IPS-20b (cell line): ENCODE measurements around the gene NPC1L1.

ENCODE experiments used
- H3K27ac ChIP-seq: one replicate; pipeline ENCODE4 v1.5.1; 2013; ENCODE audit warnings: low read length
- H3K27me3 ChIP-seq: 2 replicates; pipeline ENCODE4 v1.6.1; 2013; ENCODE audit warnings: mild to moderate bottlenecking, low read length, inconsistent platforms; ENCODE audit not compliant: insufficient read depth
- H3K36me3 ChIP-seq: 2 replicates; pipeline ENCODE4 v1.6.1; 2013; ENCODE audit warnings: low read depth, mild to moderate bottlenecking, inconsistent platforms, low read length, moderate library complexity; ENCODE audit not compliant: insufficient read depth
- H3K4me1 ChIP-seq: 2 replicates; pipeline ENCODE4 v1.6.1; 2013; ENCODE audit warnings: mild to moderate bottlenecking, control low read depth, inconsistent platforms, low read length, moderate library complexity; ENCODE audit not compliant: insufficient read depth
- H3K4me3 ChIP-seq: 2 replicates; pipeline ENCODE4 v1.5.1; 2013; ENCODE audit warnings: mild to moderate bottlenecking, low read length, inconsistent platforms
- H3K9ac ChIP-seq: 2 replicates; pipeline ENCODE4 v1.6.1; 2013; ENCODE audit warnings: low read depth, mild to moderate bottlenecking, inconsistent platforms, low read length, moderate library complexity
- H3K9me3 ChIP-seq: 2 replicates; pipeline ENCODE4 v1.6.1; 2013; ENCODE audit warnings: mild to moderate bottlenecking, low read depth, low read length, inconsistent platforms; ENCODE audit not compliant: insufficient read depth

The NPC1L1 gene

DNA sequence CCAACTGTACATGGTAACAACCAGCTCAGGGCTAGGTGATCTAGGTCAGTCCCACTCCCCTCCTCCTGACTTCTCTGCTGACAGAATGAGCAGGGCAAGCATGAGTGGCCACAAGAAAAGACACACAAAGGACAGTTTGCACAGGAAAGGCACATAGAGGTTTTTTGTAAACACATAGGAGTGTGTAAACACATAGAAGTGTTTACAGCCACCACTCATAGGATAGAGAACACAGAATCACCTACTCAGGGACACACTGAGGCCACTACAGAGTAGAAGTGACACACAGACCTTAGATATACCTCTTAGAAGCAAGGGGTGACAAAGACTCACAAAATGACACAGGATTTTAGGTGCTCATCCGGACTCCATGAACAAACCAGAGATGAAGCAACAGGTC is 69.7 kb downstream of the NPC1L1 start:
- Histone ChIP-seq H3K4me1 (no peaks in the 10 kb centered on the region), H3K27ac (no peak overlapping the region), H3K9me3 (no peaks in the 10 kb centered on the region), H3K27me3 (no peaks in the 10 kb centered on the region), H3K36me3 (peaks cover 69% of the 10 kb centered on the region), H3K9ac (no peak overlapping the region), H3K4me3 (no peak overlapping the region)

DNA sequence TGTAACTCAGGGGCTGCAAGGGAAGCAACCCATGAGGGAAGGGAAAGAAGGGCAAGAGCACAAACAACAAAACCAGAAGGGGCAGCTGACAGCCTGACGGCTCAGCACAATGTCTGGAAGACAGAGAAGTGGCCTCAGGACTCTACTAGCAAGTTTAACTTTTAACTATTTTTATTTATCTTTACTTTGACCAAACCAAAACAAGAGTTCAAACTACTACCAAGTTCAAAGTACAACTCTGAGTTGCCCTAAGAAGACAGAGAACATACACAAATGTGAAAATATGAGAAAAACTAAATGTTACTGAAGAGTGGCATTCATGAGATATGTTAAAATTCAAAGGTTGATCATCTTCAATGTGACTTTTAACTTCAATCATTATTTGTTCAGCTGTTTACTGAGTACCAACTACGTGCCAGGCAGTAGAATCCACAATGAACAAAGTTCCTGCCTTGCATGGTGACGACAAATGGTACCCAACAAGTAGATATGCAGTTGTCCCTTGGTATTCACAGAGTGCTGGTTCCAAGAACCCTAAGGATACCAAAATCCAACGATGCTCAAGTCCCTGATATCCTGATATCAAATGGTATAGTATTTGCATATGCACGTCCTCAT is 70.4 kb downstream of the NPC1L1 start:
- Histone ChIP-seq H3K9ac (no peak overlapping the region), H3K27ac (no peak overlapping the region), H3K4me1 (no peaks in the 10 kb centered on the region), H3K4me3 (no peak overlapping the region), H3K27me3 (no peaks in the 10 kb centered on the region), H3K36me3 (peaks cover 68% of the 10 kb centered on the region), H3K9me3 (no peaks in the 10 kb centered on the region)

GRCh38 chr7:44470135-44470479 is 71.0 kb downstream of the NPC1L1 start:
- H3K27me3 ChIP-seq, result no peaks in the 10 kb centered on the region
- H3K9ac ChIP-seq, result no peak overlapping the region
- H3K27ac ChIP-seq, result no peak overlapping the region
- no peak overlapping the region for H3K4me3 ChIP-seq
- no peaks in the 10 kb centered on the region for H3K4me1 ChIP-seq
- peaks cover 70% of the 10 kb centered on the region for H3K36me3 ChIP-seq
- H3K9me3 ChIP-seq, result no peaks in the 10 kb centered on the region

GRCh38 chr7:44469461-44470134 is 71.5 kb downstream of the NPC1L1 start:
- peaks cover 68% of the 10 kb centered on the region for H3K36me3 ChIP-seq
- H3K9ac ChIP-seq, result no peak overlapping the region
- H3K27ac ChIP-seq, result no peak overlapping the region
- no peaks in the 10 kb centered on the region for H3K4me1 ChIP-seq
- no peak overlapping the region for H3K4me3 ChIP-seq
- H3K27me3 ChIP-seq, result no peaks in the 10 kb centered on the region
- no peaks in the 10 kb centered on the region for H3K9me3 ChIP-seq

DNA sequence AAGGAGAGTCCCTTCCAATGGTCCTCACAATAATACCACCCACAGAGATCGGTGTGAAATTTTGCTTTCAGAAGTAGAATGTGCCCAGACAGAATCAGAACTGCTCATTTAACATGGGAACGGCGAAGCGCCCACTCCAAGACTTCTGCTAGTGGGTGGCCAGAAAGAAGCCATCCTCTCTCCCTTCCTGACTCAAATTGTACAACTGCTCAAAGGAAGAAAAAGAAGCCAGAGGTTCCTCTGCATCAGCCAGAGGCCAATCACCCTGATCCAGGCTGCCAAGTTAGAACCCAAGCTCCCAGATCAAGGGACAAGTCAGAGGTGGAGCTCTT is 73.9 kb downstream of the NPC1L1 start:
- peaks cover 58% of the 10 kb centered on the region for H3K36me3 ChIP-seq
- no peaks in the 10 kb centered on the region for H3K4me1 ChIP-seq
- H3K27me3 ChIP-seq, result no peaks in the 10 kb centered on the region
- no peak overlapping the region for H3K9ac ChIP-seq
- no peaks in the 10 kb centered on the region for H3K9me3 ChIP-seq
- H3K27ac ChIP-seq, result no peak overlapping the region
- no peak overlapping the region for H3K4me3 ChIP-seq

DNA sequence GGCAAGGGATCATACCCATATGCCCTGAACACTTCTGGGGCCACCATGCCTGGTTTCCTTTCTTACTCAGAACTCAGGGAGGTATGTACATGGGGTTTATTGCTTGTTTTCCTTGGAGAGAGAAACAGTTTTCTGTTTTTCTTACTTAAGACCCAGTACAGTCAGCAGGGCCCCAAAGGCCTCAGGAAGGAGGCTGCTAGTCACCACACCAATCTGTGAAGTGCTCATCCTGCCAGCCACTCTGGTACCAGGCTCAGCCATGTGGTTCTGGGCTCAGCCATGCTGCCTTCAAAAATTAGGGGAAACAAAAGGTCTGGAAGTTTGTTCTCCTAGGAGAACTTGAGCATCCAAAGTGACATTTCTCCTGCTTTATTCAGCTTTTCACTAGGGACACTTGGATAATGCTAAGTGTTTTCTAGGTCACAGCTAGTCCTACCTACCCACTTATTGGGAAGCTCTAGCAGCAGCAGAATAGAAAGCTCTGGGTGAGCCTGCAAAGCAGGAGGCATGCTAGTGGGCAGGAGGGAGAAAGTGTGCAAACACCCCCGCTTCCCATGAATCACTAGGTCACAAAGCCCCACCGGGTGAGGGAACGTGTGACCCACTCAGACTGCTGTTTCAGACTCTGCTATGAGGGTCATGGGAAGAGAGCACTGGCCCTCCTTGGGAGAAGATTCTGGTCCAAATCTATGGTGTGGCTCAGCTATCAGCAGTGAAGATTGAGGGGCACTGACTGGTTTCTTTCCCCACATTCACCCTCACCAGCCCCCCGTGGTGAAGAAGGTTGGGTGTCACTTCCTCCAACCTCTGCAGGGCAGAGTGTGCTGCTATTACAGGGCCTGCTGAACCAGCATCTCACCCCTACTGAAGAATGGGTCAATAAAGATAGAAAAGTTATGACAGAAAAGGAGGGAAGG is 74.6 kb downstream of the NPC1L1 start:
- Histone ChIP-seq H3K9me3 (no peaks in the 10 kb centered on the region), H3K36me3 (peaks cover 58% of the 10 kb centered on the region), H3K4me3 (no peak overlapping the region), H3K4me1 (no peaks in the 10 kb centered on the region), H3K27ac (no peak overlapping the region), H3K27me3 (no peaks in the 10 kb centered on the region), H3K9ac (no peak overlapping the region)

GRCh38 chr7:44465490-44465889 is 75.6 kb downstream of the NPC1L1 start:
- H3K27me3 ChIP-seq, result no peaks in the 10 kb centered on the region
- no peak overlapping the region for H3K4me3 ChIP-seq
- H3K9ac ChIP-seq, result no peak overlapping the region
- H3K36me3 ChIP-seq, result peaks cover 58% of the 10 kb centered on the region
- no peaks in the 10 kb centered on the region for H3K9me3 ChIP-seq
- no peaks in the 10 kb centered on the region for H3K4me1 ChIP-seq
- H3K27ac ChIP-seq, result no peak overlapping the region

GRCh38 chr7:44463169-44463808 is 77.8 kb downstream of the NPC1L1 start:
- no peaks in the 10 kb centered on the region for H3K9me3 ChIP-seq
- H3K27me3 ChIP-seq, result no peaks in the 10 kb centered on the region
- H3K9ac ChIP-seq, result no peak overlapping the region
- peaks cover 47% of the 10 kb centered on the region for H3K36me3 ChIP-seq
- no peak overlapping the region for H3K4me3 ChIP-seq
- H3K4me1 ChIP-seq, result no peaks in the 10 kb centered on the region
- no peak overlapping the region for H3K27ac ChIP-seq
